Type B pancreatic cell (in vitro differentiated cells): ENCODE results near the gene VAC14. TPM values are rescaled to one million over a fixed set of nuclear protein-coding genes. Genes with fewer than 3 reads are reported as not detected.
"Not testable (repeated sequence)": the region's sequence is repeated elsewhere in the genome, so short reads cannot be mapped to it uniquely, and the experiment has no call there.

ENCODE experiments used
- DNase-seq: peaks from one replicate; pipeline ENCODE4 v3.0.0; 2021; ENCODE audit warnings: mixed read lengths; ENCODE audit not compliant: unreplicated experiment; ENCODE audit errors: extremely low spot score
- H3K27ac Mint-ChIP-seq: 2 replicates; pipeline ENCODE4 v1.8.0; 2021; ENCODE audit warnings: mild to moderate bottlenecking, mixed read lengths
- H3K27me3 Mint-ChIP-seq: 2 replicates; pipeline ENCODE4 v1.8.0; 2021; ENCODE audit warnings: mixed read lengths
- H3K36me3 Mint-ChIP-seq: 2 replicates; pipeline ENCODE4 v1.8.0; 2021; ENCODE audit warnings: mixed read lengths
- H3K4me1 Mint-ChIP-seq: one replicate; pipeline ENCODE4 v1.8.0; 2021; ENCODE audit warnings: mixed read lengths; ENCODE audit not compliant: unreplicated experiment
- H3K4me3 Mint-ChIP-seq: 2 replicates; pipeline ENCODE4 v1.8.0; 2021; ENCODE audit warnings: mild to moderate bottlenecking, mixed read lengths
- H3K9me3 Mint-ChIP-seq: 2 replicates; pipeline ENCODE4 v1.8.0; 2021; ENCODE audit warnings: mixed read lengths
- total RNA-seq: library from RNA; stranded (reverse); gene quantifications from 2 replicates; pipeline ENCODE4 v1.2.1, GENCODE V29; 2021; ENCODE audit warnings: low replicate concordance
- TF ChIP-seq, protein P1 (sequence below): fragments of 200-600 bp; sonication (generic); conservative IDR thresholded peaks from 2 replicates; pipeline ENCODE4 v1.5.0; 2021; ENCODE audit warnings: antibody characterized with exemption, mild to moderate bottlenecking

The VAC14 gene
- total RNA-seq, 1 donor from 2014 or later, result 38.3 TPM

DNA sequence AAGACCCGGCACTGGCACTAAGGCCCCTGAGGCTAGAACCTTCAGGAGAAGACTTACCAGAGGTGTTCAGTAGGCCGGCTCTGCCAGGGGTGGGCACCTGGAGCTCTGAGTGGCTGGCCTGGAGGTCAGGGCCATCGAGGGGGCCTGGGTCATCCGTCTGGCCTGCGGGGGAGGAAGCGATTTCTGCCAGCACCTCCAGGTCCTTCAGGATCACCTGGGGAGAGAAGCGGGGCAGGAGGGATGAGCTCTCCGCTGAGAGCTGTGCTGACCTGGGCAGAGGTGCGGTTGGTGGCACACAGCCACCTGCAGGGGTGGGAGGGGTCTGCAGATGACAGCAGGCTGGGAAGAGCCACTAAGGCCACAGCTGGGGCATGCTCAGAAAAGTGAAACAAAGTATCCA is 56.6 kb downstream of the VAC14 start:
- Mint-ChIP-seq H3K9me3 (no peaks in the 10 kb centered on the region), H3K27me3 (no peaks in the 10 kb centered on the region), H3K36me3 (peaks cover 14% of the 10 kb centered on the region), H3K27ac (no peak overlapping the region), H3K4me1 (peaks cover 21% of the 10 kb centered on the region), H3K4me3 (no peak overlapping the region)
- no peak for DNase-seq
- TF ChIP-seq, protein P1, sequence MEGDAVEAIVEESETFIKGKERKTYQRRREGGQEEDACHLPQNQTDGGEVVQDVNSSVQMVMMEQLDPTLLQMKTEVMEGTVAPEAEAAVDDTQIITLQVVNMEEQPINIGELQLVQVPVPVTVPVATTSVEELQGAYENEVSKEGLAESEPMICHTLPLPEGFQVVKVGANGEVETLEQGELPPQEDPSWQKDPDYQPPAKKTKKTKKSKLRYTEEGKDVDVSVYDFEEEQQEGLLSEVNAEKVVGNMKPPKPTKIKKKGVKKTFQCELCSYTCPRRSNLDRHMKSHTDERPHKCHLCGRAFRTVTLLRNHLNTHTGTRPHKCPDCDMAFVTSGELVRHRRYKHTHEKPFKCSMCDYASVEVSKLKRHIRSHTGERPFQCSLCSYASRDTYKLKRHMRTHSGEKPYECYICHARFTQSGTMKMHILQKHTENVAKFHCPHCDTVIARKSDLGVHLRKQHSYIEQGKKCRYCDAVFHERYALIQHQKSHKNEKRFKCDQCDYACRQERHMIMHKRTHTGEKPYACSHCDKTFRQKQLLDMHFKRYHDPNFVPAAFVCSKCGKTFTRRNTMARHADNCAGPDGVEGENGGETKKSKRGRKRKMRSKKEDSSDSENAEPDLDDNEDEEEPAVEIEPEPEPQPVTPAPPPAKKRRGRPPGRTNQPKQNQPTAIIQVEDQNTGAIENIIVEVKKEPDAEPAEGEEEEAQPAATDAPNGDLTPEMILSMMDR, result no peak

DNA sequence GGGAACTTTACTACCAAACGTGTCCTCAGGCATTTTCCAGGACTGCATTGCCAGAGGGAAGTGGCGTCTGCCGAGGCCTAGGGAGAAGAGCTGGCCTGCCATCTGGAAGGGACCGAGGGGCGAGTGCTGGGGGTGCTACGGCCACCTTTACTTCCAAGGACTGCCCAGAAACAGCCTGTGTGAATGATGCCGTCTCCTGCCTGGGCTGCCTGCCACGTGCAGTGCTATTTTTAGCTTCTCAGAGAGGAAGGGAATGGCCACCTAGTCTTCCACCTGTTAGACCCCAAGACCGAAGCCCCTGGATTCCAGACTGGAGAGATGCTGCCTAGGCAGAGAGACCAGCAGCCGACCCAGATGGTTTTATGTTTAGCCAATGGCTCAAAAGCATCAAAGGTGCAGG is 57.2 kb downstream of the VAC14 start:
- peaks cover 14% of the 10 kb centered on the region for H3K36me3 Mint-ChIP-seq
- no peaks in the 10 kb centered on the region for H3K27me3 Mint-ChIP-seq
- H3K4me1 Mint-ChIP-seq, result peaks cover 18% of the 10 kb centered on the region
- DNase-seq, result no peak
- H3K9me3 Mint-ChIP-seq, result no peaks in the 10 kb centered on the region
- no peak overlapping the region for H3K27ac Mint-ChIP-seq
- TF ChIP-seq, protein P1, result no peak
- no peak overlapping the region for H3K4me3 Mint-ChIP-seq

DNA sequence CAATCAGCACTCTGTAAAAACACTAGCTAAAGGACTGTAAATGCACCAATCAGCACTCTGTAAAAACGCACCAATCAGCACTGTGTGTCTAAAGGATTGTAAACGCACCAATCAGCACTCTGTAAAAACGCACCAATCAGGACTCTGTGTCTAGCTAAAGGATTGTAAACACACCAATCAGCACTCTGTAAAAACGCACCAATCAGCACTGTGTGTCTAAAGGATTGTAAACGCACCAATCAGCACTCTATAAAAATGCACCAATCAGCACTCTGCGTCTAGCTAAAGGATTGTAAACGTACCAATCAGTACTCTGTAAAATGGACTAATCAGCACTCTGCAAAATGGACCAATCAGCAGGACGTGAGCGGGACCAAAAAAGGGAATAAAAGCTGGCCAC is 58.0 kb downstream of the VAC14 start:
- not testable (repeated sequence) for DNase-seq, H3K27me3 Mint-ChIP-seq, H3K4me3 Mint-ChIP-seq, H3K27ac Mint-ChIP-seq, H3K9me3 Mint-ChIP-seq
- H3K36me3 Mint-ChIP-seq, result peaks cover 14% of the 10 kb centered on the region
- H3K4me1 Mint-ChIP-seq, result peaks cover 24% of the 10 kb centered on the region

DNA sequence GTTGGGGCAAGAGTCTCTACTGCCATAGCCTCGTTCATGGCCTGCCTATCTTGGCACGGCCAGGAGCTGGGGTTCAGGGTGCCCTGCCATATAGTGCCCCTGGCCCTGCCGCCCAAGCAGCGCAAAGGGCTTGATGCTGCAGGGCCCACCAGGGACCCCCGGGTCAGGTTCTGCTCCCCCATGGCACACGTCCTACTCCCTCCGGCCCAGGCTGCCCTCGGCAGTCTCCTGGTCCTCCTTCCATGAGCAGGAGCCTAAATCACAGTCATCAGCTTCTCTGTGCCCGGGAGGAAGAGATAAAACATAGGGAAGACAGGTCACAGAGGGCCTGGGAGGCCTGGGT is 59.2 kb downstream of the VAC14 start:
- Mint-ChIP-seq H3K27ac (no peak overlapping the region), H3K4me3 (no peak overlapping the region), H3K9me3 (no peaks in the 10 kb centered on the region), H3K4me1 (peaks cover 23% of the 10 kb centered on the region), H3K27me3 (no peaks in the 10 kb centered on the region), H3K36me3 (peaks cover 14% of the 10 kb centered on the region)
- TF ChIP-seq, protein P1, result no peak
- no peak for DNase-seq

DNA sequence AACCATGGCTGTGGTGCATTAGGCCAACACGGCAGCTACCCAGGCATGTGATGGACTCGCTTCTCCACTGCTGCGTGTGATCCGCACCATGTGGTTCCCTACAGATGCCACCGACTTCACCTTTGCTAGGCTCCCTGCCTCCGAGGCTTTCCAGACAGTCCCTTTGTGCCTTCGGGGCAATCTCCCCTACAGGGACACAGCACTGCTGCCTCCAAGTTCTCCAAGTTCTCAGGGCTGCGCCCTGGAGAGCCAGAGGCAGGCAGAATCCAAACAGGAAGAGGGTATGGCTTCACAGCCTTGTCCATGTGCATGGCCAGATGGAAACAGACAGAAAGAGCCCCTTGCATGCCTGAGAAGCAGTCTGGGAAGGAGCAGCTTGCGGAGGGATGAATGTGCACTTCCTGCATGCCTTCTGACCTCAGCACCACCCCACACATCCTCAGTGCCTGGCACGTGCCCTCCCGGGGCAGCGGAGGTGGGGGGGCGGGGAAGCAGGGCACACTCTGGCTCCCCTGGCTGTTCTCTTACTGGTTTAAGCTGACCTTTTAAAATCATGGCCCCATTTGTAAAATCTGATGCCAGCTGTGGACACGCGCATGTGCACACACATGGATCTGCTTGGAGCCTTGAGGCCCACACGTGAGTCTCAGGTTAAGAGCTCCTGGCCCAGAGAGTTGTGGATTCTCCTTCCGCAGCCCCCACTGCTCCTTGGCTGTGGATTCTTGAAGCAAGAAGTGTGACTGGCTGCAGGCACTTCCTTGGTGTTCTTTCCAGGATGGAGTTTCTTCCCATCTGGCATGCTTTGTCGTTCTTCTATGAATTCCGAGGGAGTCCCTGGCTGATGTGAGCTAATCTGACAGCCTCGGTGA is 59.8 kb downstream of the VAC14 start:
- TF ChIP-seq, protein P1, result no peak

DNA sequence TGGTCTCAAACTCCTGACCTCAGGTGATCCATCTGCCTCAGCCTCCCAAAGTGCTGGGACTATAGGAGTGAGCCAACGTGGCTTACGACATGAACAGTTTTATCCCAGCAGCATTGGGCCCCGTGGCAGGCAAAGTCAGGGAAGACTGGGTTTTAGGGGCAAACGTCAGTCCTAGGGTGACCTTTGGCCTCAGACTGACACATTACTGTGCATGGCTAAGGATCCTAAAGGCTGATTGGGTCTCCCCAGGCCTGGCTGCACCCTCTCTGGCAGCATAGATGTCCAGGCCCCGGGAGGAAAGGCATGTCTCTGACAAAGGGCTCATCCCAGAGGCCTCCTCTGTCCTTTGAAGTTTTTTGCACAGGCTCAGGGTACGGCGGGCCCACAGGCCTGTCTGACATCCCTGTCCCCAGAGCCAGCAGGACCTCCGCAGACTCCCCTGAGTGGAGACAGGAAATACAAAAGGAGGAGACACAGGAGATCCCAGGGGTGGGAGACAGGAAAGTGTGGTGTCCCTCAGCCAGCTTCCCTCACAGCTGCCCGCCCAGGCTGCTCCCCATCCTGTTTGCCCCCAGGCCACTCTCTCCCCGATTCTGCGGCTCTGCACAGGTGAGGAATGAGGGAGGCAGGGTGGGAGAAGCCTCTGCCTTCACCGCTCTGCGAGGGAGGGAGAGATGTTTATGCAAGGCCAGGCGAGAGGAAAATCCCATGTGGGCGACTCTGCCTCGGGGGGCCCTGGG is 60.6 kb downstream of the VAC14 start:
- peaks cover 22% of the 10 kb centered on the region for H3K4me1 Mint-ChIP-seq
- peaks cover 14% of the 10 kb centered on the region for H3K36me3 Mint-ChIP-seq
- H3K4me3 Mint-ChIP-seq, result no peak overlapping the region
- no peaks in the 10 kb centered on the region for H3K9me3 Mint-ChIP-seq
- no peaks in the 10 kb centered on the region for H3K27me3 Mint-ChIP-seq
- H3K27ac Mint-ChIP-seq, result no peak overlapping the region
- no peak for DNase-seq
- TF ChIP-seq, protein P1, result no peak

More for the DNA sequence above, 59.8 kb downstream of the VAC14 start:
- Mint-ChIP-seq H3K27ac (no peak overlapping the region), H3K9me3 (no peaks in the 10 kb centered on the region), H3K4me3 (no peak overlapping the region), H3K36me3 (peaks cover 14% of the 10 kb centered on the region), H3K4me1 (peaks cover 19% of the 10 kb centered on the region), H3K27me3 (no peaks in the 10 kb centered on the region)
- no peak for DNase-seq
